DND-41 (cell line): ENCODE data around the gene PHF8.

Experiments
- ATAC-seq: fragments of 200-7000 bp; cut with Tn5 transposase; 3 replicates; pipeline ENCODE4 v1.9.1; 2021; ENCODE audit warnings: low read depth; ENCODE audit not compliant: insufficient read depth
- DNase-seq: peaks from one replicate; pipeline ENCODE4 v3.0.0-alpha.2; 2020
- H2AFZ ChIP-seq: 2 replicates; pipeline ENCODE4 v1.6.0; 2012; ENCODE audit warnings: low read depth, low read length
- H3K27ac ChIP-seq: 2 replicates; pipeline ENCODE4 v1.5.1; 2012; ENCODE audit warnings: low read length, inconsistent platforms
- H3K27me3 ChIP-seq: fragments of 200-600 bp; sonication (generic); 2 replicates; pipeline ENCODE4 v1.6.0; 2012; ENCODE audit warnings: low read length, mild to moderate bottlenecking, inconsistent platforms; ENCODE audit not compliant: insufficient read depth, poor library complexity
- H3K36me3 ChIP-seq: 2 replicates; pipeline ENCODE4 v1.5.1; 2012; ENCODE audit warnings: low read length, inconsistent platforms; ENCODE audit not compliant: insufficient read depth
- H3K4me1 ChIP-seq: 2 replicates; pipeline ENCODE4 v1.5.1; 2012; ENCODE audit warnings: mild to moderate bottlenecking, low read length; ENCODE audit not compliant: insufficient read depth
- H3K4me2 ChIP-seq: 2 replicates; pipeline ENCODE4 v1.6.0; 2012; ENCODE audit warnings: mild to moderate bottlenecking, moderate library complexity, low read length, inconsistent platforms; ENCODE audit not compliant: insufficient read depth
- H3K4me3 ChIP-seq, 2 experiments: fragments of 200-600 bp in 1 of 2; shearing (Covaris generic) in 1 of 2; 2 replicates each; pipeline ENCODE4 v1.5.1; 2012 to 2016; ENCODE audit warnings: inconsistent platforms in 2 of 2, low read length in 2 of 2, mild to moderate bottlenecking in 2 of 2, low read depth in 1 of 2, moderate library complexity in 1 of 2
- H3K79me2 ChIP-seq: 2 replicates; pipeline ENCODE4 v1.6.0; 2012; ENCODE audit warnings: low read length, inconsistent platforms; ENCODE audit not compliant: insufficient read depth
- H3K9ac ChIP-seq: 2 replicates; pipeline ENCODE4 v1.6.0; 2012; ENCODE audit warnings: low read depth, mild to moderate bottlenecking, inconsistent platforms, low read length, moderate library complexity
- H3K9me3 ChIP-seq: 2 replicates; pipeline ENCODE4 v1.5.1; 2012; ENCODE audit warnings: low read length, moderate library complexity, mild to moderate bottlenecking, inconsistent platforms; ENCODE audit not compliant: insufficient read depth, severe bottlenecking
- H4K20me1 ChIP-seq: 2 replicates; pipeline ENCODE4 v1.6.0; 2012; ENCODE audit warnings: low read length; ENCODE audit not compliant: insufficient read depth
- CTCF ChIP-seq: IDR thresholded peaks from 2 replicates; pipeline ENCODE4 v1.5.1; 2012; ENCODE audit warnings: borderline replicate concordance, low read length, moderate library complexity, mild to moderate bottlenecking; ENCODE audit not compliant: poor library complexity, severe bottlenecking; ENCODE audit errors: extremely low read depth
- EZH2 ChIP-seq: IDR thresholded peaks from 3 replicates; pipeline ENCODE4 v1.6.1; 2012; ENCODE audit warnings: borderline replicate concordance, low read depth, mild to moderate bottlenecking, moderate library complexity, low read length, inconsistent platforms; ENCODE audit not compliant: severe bottlenecking

Gene PHF8

GRCh38 chrX:54045563-54046228, 1.4 kb upstream of the PHF8 start:
- peak overlapping the region in 1 of 2 experiments; percentile 92; a peak in 2 of 4 replicates for H3K4me3 ChIP-seq
- peaks cover 28% of the 10 kb centered on the region for H3K4me1 ChIP-seq
- H3K27ac ChIP-seq = peak overlapping the region; percentile 94
- peaks cover 12% of the 10 kb centered on the region for H3K36me3 ChIP-seq
- peak overlapping the region; percentile 89 for H2AFZ ChIP-seq
- peak overlapping the region; percentile 96 for H3K9ac ChIP-seq
- no peaks in the 10 kb centered on the region for H3K9me3 ChIP-seq
- H3K4me2 ChIP-seq = peak overlapping the region; percentile 84
- ATAC-seq (no peak), DNase-seq (no peak)
- H3K79me2 ChIP-seq = peaks cover 18% of the 10 kb centered on the region
- TF ChIP-seq EZH2 (no peak), CTCF (no peak)
- no peaks in the 10 kb centered on the region for H4K20me1 ChIP-seq
- no peaks in the 10 kb centered on the region for H3K27me3 ChIP-seq

DNA sequence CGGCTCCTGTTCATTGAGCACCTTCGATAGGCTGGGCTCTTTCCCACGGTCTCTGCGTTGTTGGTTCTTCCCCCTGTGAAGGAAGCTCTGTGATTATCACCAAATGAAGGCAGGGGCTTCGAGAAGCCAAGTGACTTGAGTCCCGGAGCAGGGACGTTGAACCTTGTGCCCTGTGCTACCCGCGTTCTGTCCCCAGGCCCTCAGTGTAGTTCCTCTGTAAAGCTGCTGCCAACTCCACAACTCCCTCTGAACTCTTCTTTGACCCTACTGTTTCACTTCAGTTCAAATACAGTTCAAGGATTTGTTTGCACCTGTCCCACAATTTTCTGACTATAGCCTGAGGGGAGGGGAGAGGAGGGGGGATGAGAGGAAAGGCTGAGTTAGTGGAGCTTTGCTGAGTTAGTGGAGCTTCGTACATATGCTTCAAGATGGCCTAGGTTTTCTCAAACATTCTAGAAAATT, 635 bp upstream of the PHF8 start:
- peak overlapping the region; percentile 42 to 92; a peak in 3 of 4 replicates for H3K4me3 ChIP-seq
- H2AFZ ChIP-seq = peak overlapping the region; percentile 89
- H3K36me3 ChIP-seq = peaks cover 20% of the 10 kb centered on the region
- no peaks in the 10 kb centered on the region for H3K9me3 ChIP-seq
- H3K4me2 ChIP-seq = peak overlapping the region; percentile 84
- H3K9ac ChIP-seq = peak overlapping the region; percentile 96
- no peak for DNase-seq
- ATAC-seq = no peak
- no peaks in the 10 kb centered on the region for H3K27me3 ChIP-seq
- H3K4me1 ChIP-seq = peaks cover 29% of the 10 kb centered on the region
- H3K79me2 ChIP-seq = peaks cover 18% of the 10 kb centered on the region
- H3K27ac ChIP-seq = peak overlapping the region; percentile 94
- TF ChIP-seq EZH2 (no peak), CTCF (no peak)
- no peaks in the 10 kb centered on the region for H4K20me1 ChIP-seq

DNA sequence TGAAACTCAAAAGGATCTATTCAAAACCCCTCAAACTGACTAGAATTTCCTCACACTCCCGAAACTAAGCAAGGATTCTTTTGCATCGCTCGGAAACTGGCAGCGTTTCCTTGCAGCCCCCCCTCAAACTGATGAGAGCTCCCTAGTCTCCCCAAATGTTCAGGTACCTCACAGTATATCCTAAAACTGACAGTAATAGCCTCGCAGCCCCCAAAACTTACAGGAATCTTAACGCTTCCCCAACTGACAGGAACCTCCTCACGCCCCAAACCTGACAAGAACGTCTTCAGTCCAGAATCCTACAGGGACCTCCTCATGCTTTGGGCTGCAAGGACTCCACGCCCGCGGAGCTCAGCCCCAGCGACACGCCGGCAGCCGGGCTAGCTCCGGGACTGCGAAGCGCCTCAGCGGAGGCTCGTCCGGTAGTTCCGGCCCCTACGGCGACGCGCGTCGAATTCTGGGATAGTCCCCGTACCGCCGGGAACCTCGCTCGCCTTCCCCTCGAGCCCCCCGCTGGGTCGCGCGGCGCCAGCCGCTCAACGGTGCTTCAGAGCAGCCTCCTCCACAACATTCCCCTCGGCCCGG, 640 bp downstream of the PHF8 start:
- no peaks in the 10 kb centered on the region for H3K27me3 ChIP-seq
- peak overlapping the region; percentile 96 for H3K9ac ChIP-seq
- H3K79me2 ChIP-seq = peaks cover 18% of the 10 kb centered on the region
- H3K4me3 ChIP-seq = peak overlapping the region; percentile 76 to 92; a peak in 3 of 4 replicates
- peak overlapping the region; percentile 90 for H3K27ac ChIP-seq
- TF ChIP-seq CTCF (no peak), EZH2 (no peak)
- H3K36me3 ChIP-seq = peaks cover 23% of the 10 kb centered on the region
- H3K4me1 ChIP-seq = peaks cover 29% of the 10 kb centered on the region
- H2AFZ ChIP-seq = peak overlapping the region; percentile 82
- no peaks in the 10 kb centered on the region for H4K20me1 ChIP-seq
- DNase-seq = peak; percentile 40
- peak overlapping the region; percentile 85 for H3K4me2 ChIP-seq
- no peaks in the 10 kb centered on the region for H3K9me3 ChIP-seq
- ATAC-seq = peak; percentile 13; the same call in 2 of the 3 replicates
